Astrocyte (in vitro differentiated cells and primary cell): Measurements from ENCODE around the gene IRX6. TPM values are rescaled to one million over a fixed set of nuclear protein-coding genes. Genes with fewer than 3 reads are reported as not detected.

Experiments
- DNase-seq: peaks from one replicate; pipeline ENCODE4 v3.0.0-alpha.2; 2010; ENCODE audit warnings: low read depth
- FAIRE-seq: peaks from 2 replicates; lab custom pipeline; 2011; peaks lifted over from hg19 to GRCh38; lab: Jason Lieb, UNC
- H2AFZ ChIP-seq: 2 replicates; pipeline ENCODE4 v1.6.0; 2012; ENCODE audit warnings: low read depth, low read length, inconsistent platforms
- H3K27ac ChIP-seq: 2 replicates; pipeline ENCODE4 v1.5.1; 2011; ENCODE audit warnings: low read depth, low read length, inconsistent platforms
- H3K27me3 ChIP-seq: 2 replicates; pipeline ENCODE4 v1.6.0; 2011; ENCODE audit warnings: low read length, inconsistent platforms; ENCODE audit not compliant: insufficient read depth
- H3K36me3 ChIP-seq: 2 replicates; pipeline ENCODE4 v1.5.1; 2011; ENCODE audit warnings: low read length, inconsistent platforms; ENCODE audit not compliant: insufficient read depth
- H3K4me1 ChIP-seq: 2 replicates; pipeline ENCODE4 v1.5.1; 2011; ENCODE audit warnings: low read length, inconsistent platforms; ENCODE audit not compliant: insufficient read depth
- H3K4me2 ChIP-seq: 2 replicates; pipeline ENCODE4 v1.6.0; 2012; ENCODE audit warnings: low read length, inconsistent platforms
- H3K4me3 ChIP-seq: 2 replicates; pipeline ENCODE4 v1.5.1; 2011; ENCODE audit warnings: low read depth, mild to moderate bottlenecking, low read length, inconsistent platforms; ENCODE audit not compliant: insufficient read depth
- H3K79me2 ChIP-seq: 2 replicates; pipeline ENCODE4 v1.6.0; 2012; ENCODE audit warnings: mild to moderate bottlenecking, low read length, inconsistent platforms; ENCODE audit not compliant: insufficient read depth
- H3K9ac ChIP-seq: 2 replicates; pipeline ENCODE4 v1.6.0; 2012; ENCODE audit warnings: mild to moderate bottlenecking, low read length, inconsistent platforms
- H3K9me3 ChIP-seq: 2 replicates; pipeline ENCODE4 v1.5.1; 2012; ENCODE audit warnings: low read depth, mild to moderate bottlenecking, low read length, inconsistent platforms; ENCODE audit not compliant: insufficient read depth
- H4K20me1 ChIP-seq: 2 replicates; pipeline ENCODE4 v1.6.0; 2012; ENCODE audit warnings: low read length, inconsistent platforms; ENCODE audit not compliant: insufficient read depth
- H3K27ac Mint-ChIP-seq: one replicate; pipeline ENCODE4 v1.8.0; 2021; ENCODE audit warnings: mild to moderate bottlenecking, mixed read lengths; ENCODE audit not compliant: unreplicated experiment
- H3K27me3 Mint-ChIP-seq: one replicate; pipeline ENCODE4 v1.8.0; 2021; ENCODE audit warnings: low read depth, mixed read lengths; ENCODE audit not compliant: unreplicated experiment
- H3K36me3 Mint-ChIP-seq: one replicate; pipeline ENCODE4 v1.8.0; 2021; ENCODE audit warnings: low read depth, mixed read lengths; ENCODE audit not compliant: unreplicated experiment
- H3K4me1 Mint-ChIP-seq: one replicate; pipeline ENCODE4 v1.8.0; 2021; ENCODE audit warnings: low read depth, mixed read lengths; ENCODE audit not compliant: unreplicated experiment
- H3K4me3 Mint-ChIP-seq: one replicate; pipeline ENCODE4 v1.8.0; 2021; ENCODE audit warnings: mild to moderate bottlenecking, moderate library complexity, mixed read lengths; ENCODE audit not compliant: unreplicated experiment
- H3K9me3 Mint-ChIP-seq: one replicate; pipeline ENCODE4 v1.8.0; 2021; ENCODE audit warnings: mild to moderate bottlenecking, mixed read lengths; ENCODE audit not compliant: unreplicated experiment
- CTCF ChIP-seq: IDR thresholded peaks from 2 replicates; pipeline ENCODE4 v1.5.1; 2011; ENCODE audit warnings: low read depth, mild to moderate bottlenecking, inconsistent platforms, low read length, moderate library complexity; ENCODE audit not compliant: insufficient read depth
- EZH2 ChIP-seq: IDR thresholded peaks from 2 replicates; pipeline ENCODE4 v1.6.1; 2012; ENCODE audit warnings: mild to moderate bottlenecking, low read length, inconsistent platforms; ENCODE audit not compliant: insufficient read depth
- total RNA-seq: library from RNA; stranded (reverse); gene quantifications from 2 replicates; pipeline ENCODE4 v1.2.1, GENCODE V29; 2021

Gene IRX6
- total RNA-seq, 1 donor from 2014 or later: not detected

DNA sequence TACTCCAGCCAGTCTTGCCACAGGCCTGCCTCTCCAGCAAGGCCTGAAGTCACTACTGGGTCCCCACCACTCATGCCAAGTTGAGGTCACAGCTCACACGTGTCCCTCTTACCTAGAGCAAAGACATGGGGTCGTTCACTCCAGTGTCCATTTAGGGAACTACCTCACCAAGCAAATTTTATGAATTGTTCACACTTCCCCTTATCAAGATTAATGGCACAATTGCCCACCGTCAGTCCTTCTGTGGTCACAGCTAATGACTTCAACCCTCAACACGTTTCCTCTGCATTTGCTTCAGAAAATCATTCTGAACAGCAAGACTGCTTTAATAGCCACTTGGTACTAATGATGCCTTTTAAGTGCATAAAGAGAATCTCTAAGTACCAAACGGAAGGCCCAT is 14.6 kb downstream of the IRX6 start:
- Histone ChIP-seq H3K9me3 (no peaks in the 10 kb centered on the region), H2AFZ (no peak overlapping the region), H3K36me3 (no peaks in the 10 kb centered on the region), H3K27ac (no peak overlapping the region), H3K4me2 (no peak overlapping the region), H3K27me3 (no peaks in the 10 kb centered on the region), H4K20me1 (no peaks in the 10 kb centered on the region), H3K79me2 (no peaks in the 10 kb centered on the region), H3K9ac (no peak overlapping the region), H3K4me1 (no peaks in the 10 kb centered on the region), H3K4me3 (no peak overlapping the region)
- DNase-seq (no peak), FAIRE-seq (no peak)
- no peak overlapping the region for H3K4me3 Mint-ChIP-seq
- no peak overlapping the region for H3K27ac Mint-ChIP-seq
- H3K9me3 Mint-ChIP-seq: peaks cover 4% of the 10 kb centered on the region
- no peaks in the 10 kb centered on the region for H3K4me1 Mint-ChIP-seq
- TF ChIP-seq CTCF (no peak), EZH2 (no peak)
- H3K27me3 Mint-ChIP-seq: peaks cover 67% of the 10 kb centered on the region
- no peaks in the 10 kb centered on the region for H3K36me3 Mint-ChIP-seq

DNA sequence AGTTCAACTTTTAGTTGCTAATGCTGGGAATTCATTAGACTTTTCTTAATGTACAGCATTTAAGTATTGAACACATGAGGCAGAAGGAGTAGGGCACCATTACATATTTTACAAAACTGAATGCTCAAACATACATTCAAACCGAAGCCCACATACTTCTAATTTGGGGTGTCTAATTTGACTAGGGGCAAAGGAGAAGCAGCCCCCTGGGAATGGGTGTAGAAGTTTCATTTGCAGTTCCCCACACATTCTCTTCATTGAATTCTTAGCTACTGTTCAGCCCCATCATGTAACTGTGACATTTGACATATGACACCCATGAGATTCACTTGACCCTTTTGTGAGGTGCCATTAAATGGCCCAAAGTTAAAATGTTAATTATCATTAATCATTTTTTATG is 16.4 kb downstream of the IRX6 start:
- Histone ChIP-seq H3K4me3 (no peak overlapping the region), H4K20me1 (no peaks in the 10 kb centered on the region), H3K4me2 (no peak overlapping the region), H3K9ac (no peak overlapping the region), H3K36me3 (no peaks in the 10 kb centered on the region), H3K4me1 (no peaks in the 10 kb centered on the region), H2AFZ (no peak overlapping the region), H3K9me3 (no peaks in the 10 kb centered on the region), H3K79me2 (no peaks in the 10 kb centered on the region), H3K27ac (no peak overlapping the region), H3K27me3 (no peaks in the 10 kb centered on the region)
- Mint-ChIP-seq H3K9me3 (peaks cover 2% of the 10 kb centered on the region), H3K36me3 (no peaks in the 10 kb centered on the region), H3K4me3 (no peak overlapping the region), H3K27me3 (peaks cover 59% of the 10 kb centered on the region), H3K27ac (no peak overlapping the region), H3K4me1 (no peaks in the 10 kb centered on the region)
- TF ChIP-seq EZH2 (no peak), CTCF (no peak)
- FAIRE-seq: no peak
- no peak for DNase-seq

- FAIRE-seq: no peak
- Histone ChIP-seq H3K4me2 (no peak overlapping the region), H4K20me1 (no peaks in the 10 kb centered on the region), H3K9ac (no peak overlapping the region), H3K9me3 (no peaks in the 10 kb centered on the region), H3K36me3 (no peaks in the 10 kb centered on the region), H3K27ac (no peak overlapping the region), H3K27me3 (no peaks in the 10 kb centered on the region), H3K79me2 (no peaks in the 10 kb centered on the region), H2AFZ (no peak overlapping the region), H3K4me1 (no peaks in the 10 kb centered on the region), H3K4me3 (no peak overlapping the region)
- Mint-ChIP-seq H3K9me3 (no peaks in the 10 kb centered on the region), H3K36me3 (no peaks in the 10 kb centered on the region), H3K4me3 (no peak overlapping the region), H3K4me1 (no peaks in the 10 kb centered on the region), H3K27me3 (peaks cover 55% of the 10 kb centered on the region), H3K27ac (no peak overlapping the region)
- TF ChIP-seq EZH2: no peak
- no peak for TF ChIP-seq CTCF
- DNase-seq: no peak
Observed at GRCh38 chr16:55341681-55342080, 17.7 kb downstream of the IRX6 start.
